Calu3 (cell line): ENCODE measurements around the gene ZNF487. TPM values are rescaled to one million over a fixed set of nuclear protein-coding genes. Genes with fewer than 3 reads are reported as not detected.

ENCODE experiments used
- Bru-seq: library from RNA; stranded (reverse); fragments of 400-500 nt; gene quantifications from one replicate; lab custom pipeline; 2021; lab: Mats Ljungman, UMichigan
- BruChase-seq, 2 experiments: library from RNA; stranded (reverse); fragments of 400-500 nt; gene quantifications; one replicate each; lab custom pipeline; 2021; lab: Mats Ljungman, UMichigan
- BruUV-seq: library from RNA; stranded (reverse); fragments of 400-500 nt; replicated peaks from 2 replicates; lab custom pipeline; 2021; lab: Mats Ljungman, UMichigan
- CTCF ChIA-PET: fragments of 300-600 bp; sonication (Branson Sonifier 250); formaldehyde crosslinking; loops from one replicate; lab custom pipeline; 2022; ENCODE audit warnings: antibody characterized with exemption; lab: Charles Lee
- DNase-seq: peaks from one replicate; pipeline ENCODE4 v3.0.0; 2022
- H3K27ac Mint-ChIP-seq: one replicate; pipeline ENCODE4 v1.8.0; 2022; ENCODE audit warnings: mixed read lengths; ENCODE audit not compliant: unreplicated experiment
- H3K27me3 Mint-ChIP-seq: one replicate; pipeline ENCODE4 v1.8.0; 2022; ENCODE audit warnings: mixed read lengths; ENCODE audit not compliant: unreplicated experiment
- H3K36me3 Mint-ChIP-seq: one replicate; pipeline ENCODE4 v1.8.0; 2022; ENCODE audit warnings: mild to moderate bottlenecking, moderate library complexity, mixed read lengths; ENCODE audit not compliant: insufficient read depth, unreplicated experiment
- H3K4me1 Mint-ChIP-seq: one replicate; pipeline ENCODE4 v1.8.0; 2022; ENCODE audit warnings: mild to moderate bottlenecking, low read depth, mixed read lengths; ENCODE audit not compliant: unreplicated experiment
- H3K4me3 Mint-ChIP-seq: one replicate; pipeline ENCODE4 v1.8.0; 2022; ENCODE audit warnings: mild to moderate bottlenecking, low read depth, moderate library complexity, mixed read lengths; ENCODE audit not compliant: unreplicated experiment
- H3K9me3 Mint-ChIP-seq: one replicate; pipeline ENCODE4 v1.8.0; 2022; ENCODE audit warnings: low read depth, mixed read lengths; ENCODE audit not compliant: unreplicated experiment
- CTCF ChIP-seq: fragments of 200-600 bp; IDR thresholded peaks from one replicate; pipeline ENCODE4 v1.8.0; 2022; ENCODE audit warnings: antibody characterized with exemption; ENCODE audit not compliant: unreplicated experiment
- intact Hi-C: fragments of 100-400 bp; cut with micrococcal nuclease; formaldehyde crosslinking; loops from one replicate; pipeline ENCODE4 v1.10.0; 2022; ENCODE audit not compliant: unreplicated experiment
- long read RNA-seq: library from polyadenylated mRNA; stranded (forward); transcript quantifications from one replicate; pipeline ENCODE4 v2.0.0, GENCODE V29; 2022
- total RNA-seq: library from RNA; stranded (reverse); gene quantifications from 2 replicates; pipeline ENCODE4 v1.2.3, GENCODE V29; 2022

ZNF487 gene
- total RNA-seq (2.5 and 3.4 TPM in 2 replicates), Bru-seq, nascent RNA (percentile 47 among the genes with signal in this experiment), BruChase-seq, experiment 1, labeled RNA remaining after a 6-hour chase (percentile 47 among the genes with signal in this experiment), BruChase-seq, experiment 2, labeled RNA remaining after a 2-hour chase (percentile 49 among the genes with signal in this experiment)
- long read RNA-seq, partial matches to known transcripts, result 0 of 9 reads
- long read RNA-seq, other reads (novel, unspliced or antisense), result 5 of 9 reads

- DNase-seq, result peak; percentile 94
- intact Hi-C loops, result no loop called here
- Mint-ChIP-seq H3K27ac (peak within 1 kb of the TSS; percentile 99), H3K9me3 (no peaks in the 10 kb centered on the region), H3K36me3 (peaks cover 29% of the 10 kb centered on the region), H3K4me1 (peaks cover 8% of the 10 kb centered on the region), H3K4me3 (peak within 1 kb of the TSS; percentile 99), H3K27me3 (no peaks in the 10 kb centered on the region)
- TF ChIP-seq CTCF, result no peak
- TSS peak; percentile 96 for BruUV-seq
- CTCF ChIA-PET, result interaction anchor here (0.6 kb wide), 1 partner anchor 61 kb away, joined by 3 read pairs; no protein-coding TSS in a partner anchor
These were observed at the start of gene ZNF487 for GRCh38 chr10:43436291-43437140. Gene ZNF487, plus strand, starts transcription at chr10:43437111. Its CDS starts 38,703 bp downstream, at chr10:43475814.

- Mint-ChIP-seq H3K36me3 (peaks cover 84% of the 10 kb centered on the region), H3K9me3 (no peaks in the 10 kb centered on the region), H3K27me3 (no peaks in the 10 kb centered on the region), H3K4me3 (no peak overlapping the region), H3K27ac (peak overlapping the region; percentile 77), H3K4me1 (peaks cover 61% of the 10 kb centered on the region)
- CTCF ChIA-PET, result no interaction called here
- no TSS peak for BruUV-seq
- no peak for TF ChIP-seq CTCF
- intact Hi-C loops, result no loop called here
- DNase-seq, result no peak
These were observed 49.3 kb upstream of the ZNF487 start for GRCh38 chr10:43387678-43388032.

GRCh38 chr10:43389867-43390266, 47.0 kb upstream of the ZNF487 start:
- no peak for TF ChIP-seq CTCF
- CTCF ChIA-PET, result interaction anchor here (1.5 kb wide), 1 partner anchor 8 kb away, joined by 3 read pairs; no protein-coding TSS in a partner anchor
- no TSS peak for BruUV-seq

DNA sequence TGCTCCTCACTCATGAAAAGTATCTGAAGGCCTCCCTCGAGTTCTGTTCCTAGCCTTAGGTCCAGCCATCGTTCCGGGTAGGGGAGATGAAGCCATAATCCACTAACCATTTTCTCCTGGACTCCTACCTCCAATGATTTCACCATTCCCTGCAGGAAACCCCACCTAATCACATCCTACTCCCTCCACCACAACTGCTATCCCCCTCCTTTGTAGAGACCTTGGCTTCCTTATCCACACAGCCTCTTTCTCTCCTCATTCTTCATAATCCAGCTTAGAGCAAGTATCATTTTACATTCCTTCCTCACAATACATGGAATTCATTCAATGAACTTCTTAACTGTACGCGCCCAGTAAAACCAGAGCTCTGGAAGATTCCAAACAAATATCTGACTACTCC, 46.6 kb upstream of the ZNF487 start:
- CTCF ChIA-PET, result interaction anchor here (0.7 to 1.5 kb wide), 4 partner anchors 9 to 42 kb away, joined by 3 to 5 read pairs (median 4); no protein-coding TSS in a partner anchor
- Mint-ChIP-seq H3K27ac (peak overlapping the region; percentile 84), H3K27me3 (no peaks in the 10 kb centered on the region), H3K9me3 (no peaks in the 10 kb centered on the region), H3K4me3 (peak overlapping the region; percentile 21), H3K4me1 (peaks cover 77% of the 10 kb centered on the region), H3K36me3 (peaks cover 95% of the 10 kb centered on the region)
- no TSS peak for BruUV-seq
- no peak for DNase-seq
- no peak for TF ChIP-seq CTCF
- intact Hi-C loops, result no loop called here

More at GRCh38 chr10:43389867-43390266, 47.0 kb upstream of the ZNF487 start:
- peaks cover 77% of the 10 kb centered on the region for H3K4me1 Mint-ChIP-seq
- peak overlapping the region; percentile 21 for H3K4me3 Mint-ChIP-seq
- peaks cover 95% of the 10 kb centered on the region for H3K36me3 Mint-ChIP-seq
- no peaks in the 10 kb centered on the region for H3K27me3 Mint-ChIP-seq
- intact Hi-C loops, result no loop called here
- no peaks in the 10 kb centered on the region for H3K9me3 Mint-ChIP-seq
- H3K27ac Mint-ChIP-seq, result no peak overlapping the region
- DNase-seq, result no peak
